GM23338 (cell line): Measurements from ENCODE around the gene TOR1AIP2. TPM values are rescaled to one million over a fixed set of nuclear protein-coding genes. Genes with fewer than 3 reads are reported as not detected.

ENCODE experiments used
- ATAC-seq: fragments of 200-7000 bp; cut with Tn5 transposase; 3 replicates; pipeline ENCODE4 v1.9.1; 2020
- DNase-seq: peaks from one replicate; pipeline ENCODE4 v3.0.0-alpha.2; 2015; ENCODE audit warnings: low spot score
- H2AFZ ChIP-seq: fragments of 200-600 bp; sonication (generic); 2 replicates; pipeline ENCODE4 v1.8.0; 2016; ENCODE audit warnings: antibody characterized with exemption, mild to moderate bottlenecking, moderate library complexity
- H3F3A ChIP-seq: fragments of 200-600 bp; sonication (generic); replicated peaks from 2 replicates; pipeline ENCODE4 v1.8.0; 2017; ENCODE audit warnings: antibody characterized with exemption, mixed run types, low read depth
- H3K27ac ChIP-seq: fragments of 200-600 bp; sonication (generic); 2 replicates; pipeline ENCODE4 v1.6.1; 2016; ENCODE audit warnings: low read depth
- H3K27me3 ChIP-seq: fragments of 200-600 bp; sonication (generic); 2 replicates; pipeline ENCODE4 v1.8.0; 2016; ENCODE audit warnings: mild to moderate bottlenecking, mixed run types, moderate library complexity; ENCODE audit not compliant: insufficient read depth
- H3K36me3 ChIP-seq: fragments of 200-600 bp; sonication (generic); 2 replicates; pipeline ENCODE4 v1.8.0; 2016; ENCODE audit warnings: mild to moderate bottlenecking; ENCODE audit not compliant: insufficient read depth
- H3K4me1 ChIP-seq: fragments of 200-600 bp; sonication (generic); 2 replicates; pipeline ENCODE4 v1.8.0; 2016; ENCODE audit warnings: mild to moderate bottlenecking, moderate library complexity; ENCODE audit not compliant: insufficient read depth
- H3K4me2 ChIP-seq: fragments of 200-600 bp; sonication (generic); 2 replicates; pipeline ENCODE4 v1.7.1; 2017; ENCODE audit warnings: mixed run types
- H3K4me3 ChIP-seq: fragments of 200-600 bp; sonication (generic); 2 replicates; pipeline ENCODE4 v1.6.1; 2016; ENCODE audit warnings: mixed run types
- H3K79me2 ChIP-seq: fragments of 200-600 bp; sonication (generic); replicated peaks from 2 replicates; pipeline ENCODE4 v1.8.0; 2017; ENCODE audit warnings: mild to moderate bottlenecking; ENCODE audit not compliant: insufficient read depth
- H3K9me2 ChIP-seq: fragments of 200-600 bp; sonication (generic); 2 replicates; pipeline ENCODE4 v1.8.0; 2017; ENCODE audit not compliant: insufficient read depth
- H4K20me1 ChIP-seq: fragments of 200-600 bp; sonication (generic); replicated peaks from 2 replicates; pipeline ENCODE4 v1.8.0; 2017; ENCODE audit warnings: mild to moderate bottlenecking; ENCODE audit not compliant: insufficient read depth
- H3K27ac Mint-ChIP-seq: 2 replicates; pipeline ENCODE4 v1.8.0; 2020; ENCODE audit warnings: inconsistent platforms, mild to moderate bottlenecking, moderate library complexity, mixed read lengths
- H3K27me3 Mint-ChIP-seq: 3 replicates; pipeline ENCODE4 v1.8.0; 2022; ENCODE audit warnings: low read depth, mild to moderate bottlenecking, moderate library complexity, mixed read lengths, inconsistent platforms; ENCODE audit not compliant: insufficient read depth, poor library complexity
- H3K36me3 Mint-ChIP-seq: 3 replicates; pipeline ENCODE4 v1.8.0; 2021; ENCODE audit warnings: low read depth, mild to moderate bottlenecking, inconsistent platforms, moderate library complexity, mixed read lengths
- H3K4me1 Mint-ChIP-seq: 3 replicates; pipeline ENCODE4 v1.8.0; 2020; ENCODE audit warnings: mild to moderate bottlenecking, inconsistent platforms, mixed read lengths
- H3K4me3 Mint-ChIP-seq: 3 replicates; pipeline ENCODE4 v1.8.0; 2021; ENCODE audit warnings: moderate library complexity, mild to moderate bottlenecking, inconsistent platforms, mixed read lengths
- H3K9me3 Mint-ChIP-seq: 3 replicates; pipeline ENCODE4 v1.8.0; 2020; ENCODE audit warnings: moderate library complexity, mild to moderate bottlenecking, inconsistent platforms, mixed read lengths
- CREB1 ChIP-seq: fragments of 250-450 bp; sonication (Bioruptor Pico); IDR thresholded peaks from 2 replicates; pipeline ENCODE4 v1.5.0; 2020; ENCODE audit warnings: low read depth, mild to moderate bottlenecking, moderate library complexity
- EZH2 ChIP-seq: fragments of 200-600 bp; sonication (generic); IDR thresholded peaks from one replicate; pipeline ENCODE4 v1.8.0; 2017; ENCODE audit warnings: antibody characterized with exemption, mild to moderate bottlenecking, low read depth; ENCODE audit not compliant: unreplicated experiment
- EZH2phosphoT487 ChIP-seq: fragments of 200-600 bp; sonication (generic); IDR thresholded peaks from one replicate; pipeline ENCODE4 v1.8.1; 2018; ENCODE audit warnings: antibody characterized with exemption; ENCODE audit not compliant: unreplicated experiment
- NANOG ChIP-seq: IDR thresholded peaks from 2 replicates; pipeline ENCODE4 v1.6.1; 2016; ENCODE audit warnings: antibody characterized with exemption, borderline replicate concordance
- STAT1 ChIP-seq: IDR thresholded peaks from one replicate; pipeline ENCODE4 v1.6.1; 2016; ENCODE audit warnings: antibody characterized with exemption; ENCODE audit not compliant: unreplicated experiment
- polyA plus RNA-seq: library from polyadenylated mRNA; unstranded; fragments of >200 nt; fragmentation: Nextera tagmentation; extraction: Ambion mirVana; gene quantifications from 2 replicates; pipeline ENCODE4 v1.2.1, GENCODE V29; 2016
- total RNA-seq: library from RNA; depleted of rRNA; stranded (reverse); fragments of >200 nt; shearing (Covaris generic); gene quantifications from 2 replicates; pipeline ENCODE4 v1.2.3, GENCODE V29; 2014
- TF ChIP-seq, protein P1 (sequence below): fragments of 250-450 bp; sonication (Bioruptor Pico); IDR thresholded peaks from 2 replicates; pipeline ENCODE4 v1.5.0; 2020; ENCODE audit warnings: mild to moderate bottlenecking, moderate library complexity

TOR1AIP2 gene
- total and polyA plus RNA-seq, 2 experiments from 2014 or later: 21.1 to 81.3 TPM

DNA sequence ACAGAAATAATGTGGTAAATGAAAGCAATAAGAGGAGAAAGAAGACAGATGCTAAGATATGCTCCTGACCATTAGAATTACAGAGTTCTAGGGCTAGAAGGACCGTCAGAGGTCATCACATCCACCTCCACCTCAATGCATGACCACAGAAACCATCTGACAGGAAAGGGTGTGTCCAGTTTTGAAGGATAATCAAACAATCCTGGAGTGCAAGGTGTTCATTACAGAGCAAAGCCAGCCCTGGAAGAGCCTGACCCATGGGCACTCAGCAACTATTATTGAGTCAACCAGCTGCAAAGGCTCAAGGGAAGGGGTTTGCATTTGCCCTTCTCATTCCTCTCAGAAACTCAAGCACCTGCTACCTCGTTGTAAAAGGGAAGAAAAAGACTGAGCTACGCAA, 46.4 kb downstream of the TOR1AIP2 start:
- no peaks in the 10 kb centered on the region for H4K20me1 ChIP-seq
- TF ChIP-seq EZH2 (no peak), EZH2phosphoT487 (no peak), STAT1 (no peak)
- TF ChIP-seq, protein P1, sequence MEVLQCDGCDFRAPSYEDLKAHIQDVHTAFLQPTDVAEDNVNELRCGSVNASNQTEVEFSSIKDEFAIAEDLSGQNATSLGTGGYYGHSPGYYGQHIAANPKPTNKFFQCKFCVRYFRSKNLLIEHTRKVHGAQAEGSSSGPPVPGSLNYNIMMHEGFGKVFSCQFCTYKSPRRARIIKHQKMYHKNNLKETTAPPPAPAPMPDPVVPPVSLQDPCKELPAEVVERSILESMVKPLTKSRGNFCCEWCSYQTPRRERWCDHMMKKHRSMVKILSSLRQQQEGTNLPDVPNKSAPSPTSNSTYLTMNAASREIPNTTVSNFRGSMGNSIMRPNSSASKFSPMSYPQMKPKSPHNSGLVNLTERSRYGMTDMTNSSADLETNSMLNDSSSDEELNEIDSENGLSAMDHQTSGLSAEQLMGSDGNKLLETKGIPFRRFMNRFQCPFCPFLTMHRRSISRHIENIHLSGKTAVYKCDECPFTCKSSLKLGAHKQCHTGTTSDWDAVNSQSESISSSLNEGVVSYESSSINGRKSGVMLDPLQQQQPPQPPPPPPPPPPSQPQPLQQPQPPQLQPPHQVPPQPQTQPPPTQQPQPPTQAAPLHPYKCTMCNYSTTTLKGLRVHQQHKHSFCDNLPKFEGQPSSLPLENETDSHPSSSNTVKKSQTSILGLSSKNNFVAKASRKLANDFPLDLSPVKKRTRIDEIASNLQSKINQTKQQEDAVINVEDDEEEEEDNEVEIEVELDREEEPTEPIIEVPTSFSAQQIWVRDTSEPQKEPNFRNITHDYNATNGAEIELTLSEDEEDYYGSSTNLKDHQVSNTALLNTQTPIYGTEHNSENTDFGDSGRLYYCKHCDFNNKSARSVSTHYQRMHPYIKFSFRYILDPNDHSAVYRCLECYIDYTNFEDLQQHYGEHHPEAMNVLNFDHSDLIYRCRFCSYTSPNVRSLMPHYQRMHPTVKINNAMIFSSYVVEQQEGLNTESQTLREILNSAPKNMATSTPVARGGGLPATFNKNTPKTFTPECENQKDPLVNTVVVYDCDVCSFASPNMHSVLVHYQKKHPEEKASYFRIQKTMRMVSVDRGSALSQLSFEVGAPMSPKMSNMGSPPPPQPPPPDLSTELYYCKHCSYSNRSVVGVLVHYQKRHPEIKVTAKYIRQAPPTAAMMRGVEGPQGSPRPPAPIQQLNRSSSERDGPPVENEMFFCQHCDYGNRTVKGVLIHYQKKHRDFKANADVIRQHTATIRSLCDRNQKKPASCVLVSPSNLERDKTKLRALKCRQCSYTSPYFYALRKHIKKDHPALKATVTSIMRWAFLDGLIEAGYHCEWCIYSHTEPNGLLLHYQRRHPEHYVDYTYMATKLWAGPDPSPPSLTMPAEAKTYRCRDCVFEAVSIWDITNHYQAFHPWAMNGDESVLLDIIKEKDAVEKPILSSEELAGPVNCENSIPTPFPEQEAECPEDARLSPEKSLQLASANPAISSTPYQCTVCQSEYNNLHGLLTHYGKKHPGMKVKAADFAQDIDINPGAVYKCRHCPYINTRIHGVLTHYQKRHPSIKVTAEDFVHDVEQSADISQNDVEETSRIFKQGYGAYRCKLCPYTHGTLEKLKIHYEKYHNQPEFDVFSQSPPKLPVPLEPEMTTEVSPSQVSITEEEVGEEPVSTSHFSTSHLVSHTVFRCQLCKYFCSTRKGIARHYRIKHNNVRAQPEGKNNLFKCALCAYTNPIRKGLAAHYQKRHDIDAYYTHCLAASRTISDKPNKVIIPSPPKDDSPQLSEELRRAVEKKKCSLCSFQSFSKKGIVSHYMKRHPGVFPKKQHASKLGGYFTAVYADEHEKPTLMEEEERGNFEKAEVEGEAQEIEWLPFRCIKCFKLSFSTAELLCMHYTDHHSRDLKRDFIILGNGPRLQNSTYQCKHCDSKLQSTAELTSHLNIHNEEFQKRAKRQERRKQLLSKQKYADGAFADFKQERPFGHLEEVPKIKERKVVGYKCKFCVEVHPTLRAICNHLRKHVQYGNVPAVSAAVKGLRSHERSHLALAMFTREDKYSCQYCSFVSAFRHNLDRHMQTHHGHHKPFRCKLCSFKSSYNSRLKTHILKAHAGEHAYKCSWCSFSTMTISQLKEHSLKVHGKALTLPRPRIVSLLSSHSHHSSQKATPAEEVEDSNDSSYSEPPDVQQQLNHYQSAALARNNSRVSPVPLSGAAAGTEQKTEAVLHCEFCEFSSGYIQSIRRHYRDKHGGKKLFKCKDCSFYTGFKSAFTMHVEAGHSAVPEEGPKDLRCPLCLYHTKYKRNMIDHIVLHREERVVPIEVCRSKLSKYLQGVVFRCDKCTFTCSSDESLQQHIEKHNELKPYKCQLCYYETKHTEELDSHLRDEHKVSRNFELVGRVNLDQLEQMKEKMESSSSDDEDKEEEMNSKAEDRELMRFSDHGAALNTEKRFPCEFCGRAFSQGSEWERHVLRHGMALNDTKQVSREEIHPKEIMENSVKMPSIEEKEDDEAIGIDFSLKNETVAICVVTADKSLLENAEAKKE (CRISPR knock-in tag): no peak
- Mint-ChIP-seq H3K4me1 (peaks cover 22% of the 10 kb centered on the region), H3K4me3 (no peak overlapping the region), H3K27ac (no peak overlapping the region), H3K27me3 (peaks cover 3% of the 10 kb centered on the region), H3K36me3 (peaks cover 4% of the 10 kb centered on the region; the same call in 2 of the 3 replicates), H3K9me3 (no peaks in the 10 kb centered on the region; the same call in 2 of the 3 replicates)
- H3K36me3 ChIP-seq: no peaks in the 10 kb centered on the region
- no peak overlapping the region for H2AFZ ChIP-seq
- no peaks in the 10 kb centered on the region for H3K27me3 ChIP-seq
- H3K9me2 ChIP-seq: no peaks in the 10 kb centered on the region
- no peak overlapping the region for H3K27ac ChIP-seq
- no peak overlapping the region for H3K4me2 ChIP-seq
- no peak overlapping the region for H3K4me3 ChIP-seq
- no peak for ATAC-seq
- DNase-seq: no peak
- H3K4me1 ChIP-seq: peaks cover 7% of the 10 kb centered on the region
- H3K79me2 ChIP-seq: no peaks in the 10 kb centered on the region
- no peaks in the 10 kb centered on the region for H3F3A ChIP-seq

DNA sequence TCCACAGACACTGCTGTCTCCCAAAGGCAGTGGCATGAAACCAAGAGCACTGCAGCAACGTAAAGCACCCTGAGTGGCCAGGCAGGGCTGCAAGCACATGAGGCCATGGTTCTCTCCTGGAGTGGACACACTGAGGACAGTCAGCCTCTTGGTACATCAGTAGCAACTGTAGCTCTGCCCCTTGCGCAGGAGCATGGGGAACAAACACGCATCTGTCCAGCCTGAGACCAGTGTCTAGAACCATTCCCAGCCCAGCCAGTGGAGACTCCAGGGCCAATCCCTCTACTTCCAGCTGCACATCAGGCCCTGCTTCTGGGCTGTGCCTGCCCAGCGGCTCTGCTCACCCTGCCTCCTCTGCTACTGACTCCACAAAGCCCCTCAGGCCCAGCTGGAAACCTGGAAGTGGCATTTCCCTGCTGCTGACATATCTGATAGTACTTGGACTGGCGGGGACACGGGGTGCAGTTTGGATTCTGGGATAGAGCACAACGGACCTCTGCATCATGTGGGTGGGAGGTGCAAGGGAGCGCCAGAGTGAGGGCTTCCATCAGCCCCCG, 49.0 kb downstream of the TOR1AIP2 start:
- H3K4me1 Mint-ChIP-seq: peaks cover 24% of the 10 kb centered on the region
- H3K4me3 Mint-ChIP-seq: no peak overlapping the region
- no peak overlapping the region for H3K27ac Mint-ChIP-seq
- DNase-seq: no peak
- no peaks in the 10 kb centered on the region for H3K36me3 ChIP-seq
- H3K36me3 Mint-ChIP-seq: no peaks in the 10 kb centered on the region
- no peaks in the 10 kb centered on the region for H3K9me3 Mint-ChIP-seq
- no peak overlapping the region for H3K4me3 ChIP-seq
- no peak overlapping the region for H3K27ac ChIP-seq
- ATAC-seq: no peak
- H2AFZ ChIP-seq: no peak overlapping the region
- H3K79me2 ChIP-seq: no peaks in the 10 kb centered on the region
- H4K20me1 ChIP-seq: no peaks in the 10 kb centered on the region
- peaks cover 2% of the 10 kb centered on the region for H3K4me1 ChIP-seq
- H3K4me2 ChIP-seq: no peak overlapping the region
- H3K9me2 ChIP-seq: no peaks in the 10 kb centered on the region
- H3K27me3 Mint-ChIP-seq: peaks cover 8% of the 10 kb centered on the region
- H3F3A ChIP-seq: no peaks in the 10 kb centered on the region
- no peaks in the 10 kb centered on the region for H3K27me3 ChIP-seq
- TF ChIP-seq CREB1 (CRISPR knock-in tag) (no peak), NANOG (no peak)
- TF ChIP-seq, protein P1 (CRISPR knock-in tag): no peak
